Endothelial cell of umbilical vein (primary cell): ENCODE results near the gene CASP6.

Experiments used
- EZH2 ChIP-seq: IDR thresholded peaks from 2 replicates; pipeline ENCODE4 v1.6.1; 2012; ENCODE audit warnings: borderline replicate concordance, low read depth, mild to moderate bottlenecking, moderate library complexity, low read length, inconsistent platforms; ENCODE audit not compliant: severe bottlenecking
- FOS ChIP-seq: IDR thresholded peaks from 2 replicates; pipeline ENCODE4 v1.6.1; 2011; ENCODE audit warnings: mild to moderate bottlenecking, low read length, moderate library complexity, borderline replicate concordance; ENCODE audit not compliant: insufficient read depth
- JUN ChIP-seq: IDR thresholded peaks from 2 replicates; pipeline ENCODE4 v1.6.1; 2011; ENCODE audit warnings: borderline replicate concordance, low read depth; ENCODE audit not compliant: insufficient read length, insufficient read depth
- MYC ChIP-seq: IDR thresholded peaks from one replicate; pipeline ENCODE4 v1.6.1; 2011; ENCODE audit warnings: mild to moderate bottlenecking, low read depth, low read length
- POLR2A ChIP-seq: IDR thresholded peaks from 2 replicates; pipeline ENCODE4 v1.6.1; 2012; ENCODE audit warnings: low read depth, mild to moderate bottlenecking, control low read depth, low read length
- POLR2AphosphoS5 ChIP-seq: IDR thresholded peaks from 2 replicates; pipeline ENCODE4 v1.6.1; 2012; ENCODE audit warnings: low read depth, mild to moderate bottlenecking, control low read depth, low read length, moderate library complexity; ENCODE audit not compliant: insufficient read depth
- TF ChIP-seq, protein P1 (sequence below), 2 donors: IDR thresholded peaks; 1 replicate in 1 of 2; 2 replicates in 1 of 2; pipeline ENCODE4 v1.5.1; 2011; ENCODE audit warnings: low read length in 2 of 2, mild to moderate bottlenecking in 2 of 2, moderate library complexity in 2 of 2, control low read depth in 1 of 2, inconsistent platforms in 1 of 2, low read depth in 1 of 2; ENCODE audit not compliant: insufficient read depth in 1 of 2; ENCODE audit errors: extremely low read depth in 1 of 2
- TF ChIP-seq, protein P2 (sequence below): IDR thresholded peaks from 2 replicates; pipeline ENCODE4 v1.6.1; 2011; ENCODE audit not compliant: insufficient read depth, insufficient read length

DNA sequence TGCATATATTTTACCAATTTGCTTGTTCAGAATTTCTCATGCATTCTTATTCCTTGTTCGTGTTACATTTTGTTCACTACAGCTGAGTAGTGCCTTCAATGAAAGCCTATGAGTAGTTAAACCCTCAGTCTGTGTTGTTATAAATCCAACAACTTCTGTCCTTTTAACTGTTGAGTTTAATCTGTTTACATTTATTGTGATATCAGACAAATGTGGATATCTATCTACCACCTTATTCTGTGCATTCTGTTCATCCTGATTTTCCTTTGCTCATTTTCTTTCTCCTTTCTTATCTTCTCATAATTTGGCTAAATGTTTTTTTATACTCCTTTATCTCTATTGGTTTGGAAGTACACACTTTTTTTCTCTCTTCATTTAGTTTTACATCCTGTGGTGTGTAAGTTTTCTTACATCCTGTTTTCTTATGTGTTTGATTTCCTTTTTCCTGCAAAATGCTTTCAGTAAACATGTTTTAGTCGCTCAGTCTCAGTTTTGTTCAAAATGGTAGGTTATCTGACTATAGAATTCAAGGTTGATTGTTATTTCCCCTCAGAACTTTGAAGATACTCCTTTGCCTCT lies 54.2 kb downstream of the CASP6 start:
- TF ChIP-seq, protein P1, sequence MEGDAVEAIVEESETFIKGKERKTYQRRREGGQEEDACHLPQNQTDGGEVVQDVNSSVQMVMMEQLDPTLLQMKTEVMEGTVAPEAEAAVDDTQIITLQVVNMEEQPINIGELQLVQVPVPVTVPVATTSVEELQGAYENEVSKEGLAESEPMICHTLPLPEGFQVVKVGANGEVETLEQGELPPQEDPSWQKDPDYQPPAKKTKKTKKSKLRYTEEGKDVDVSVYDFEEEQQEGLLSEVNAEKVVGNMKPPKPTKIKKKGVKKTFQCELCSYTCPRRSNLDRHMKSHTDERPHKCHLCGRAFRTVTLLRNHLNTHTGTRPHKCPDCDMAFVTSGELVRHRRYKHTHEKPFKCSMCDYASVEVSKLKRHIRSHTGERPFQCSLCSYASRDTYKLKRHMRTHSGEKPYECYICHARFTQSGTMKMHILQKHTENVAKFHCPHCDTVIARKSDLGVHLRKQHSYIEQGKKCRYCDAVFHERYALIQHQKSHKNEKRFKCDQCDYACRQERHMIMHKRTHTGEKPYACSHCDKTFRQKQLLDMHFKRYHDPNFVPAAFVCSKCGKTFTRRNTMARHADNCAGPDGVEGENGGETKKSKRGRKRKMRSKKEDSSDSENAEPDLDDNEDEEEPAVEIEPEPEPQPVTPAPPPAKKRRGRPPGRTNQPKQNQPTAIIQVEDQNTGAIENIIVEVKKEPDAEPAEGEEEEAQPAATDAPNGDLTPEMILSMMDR (IDR thresholded peaks at IDR 0.05; ENCODE audit: extremely low read depth in 1 of 2, insufficient read depth in 1 of 2, low read depth in 1 of 2, low read length in 2 of 2) = no peak
- no peak for TF ChIP-seq JUN
- no peak for TF ChIP-seq POLR2AphosphoS5
- no peak for TF ChIP-seq POLR2A
- no peak for TF ChIP-seq MYC
- no peak for TF ChIP-seq EZH2
- TF ChIP-seq, protein P2, sequence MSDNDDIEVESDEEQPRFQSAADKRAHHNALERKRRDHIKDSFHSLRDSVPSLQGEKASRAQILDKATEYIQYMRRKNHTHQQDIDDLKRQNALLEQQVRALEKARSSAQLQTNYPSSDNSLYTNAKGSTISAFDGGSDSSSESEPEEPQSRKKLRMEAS = no peak
- no peak for TF ChIP-seq FOS
